Measurements from ENCODE around the gene IGHMBP2. TPM values are rescaled to one million over a fixed set of nuclear protein-coding genes. Genes with fewer than 3 reads are reported as not detected.

Gene IGHMBP2
- total and polyA plus RNA-seq, 7 donors = 5.4 to 41.3 (median 15.7) TPM

- H3K9me3 ChIP-seq = no peaks in the 10 kb centered on the region
- H3K36me3 ChIP-seq = peaks cover 12 to 75% (median 46%) of the 10 kb centered on the region in 4 donors
- no peak for DNase-seq
- intact Hi-C loops (cut with DNase I) = no loop called here
- H3K4me3 ChIP-seq = no peak overlapping the region
- TF ChIP-seq POLR2AphosphoS5 (IDR thresholded peaks at IDR 0.05) = no peak
- H3K4me1 ChIP-seq = peaks cover 0 to 73% (median 49%) of the 10 kb centered on the region in 4 donors
- H3K27me3 ChIP-seq = no peaks in the 10 kb centered on the region
- 96 to 97% methylated on average over 15 of the region's 15 CpGs for WGBS, 2 donors
- H3K27ac ChIP-seq = peak overlapping the region; percentile 80 to 94 (median 92)
Observed at GRCh38 chr11:68935066-68935465, 31.4 kb downstream of the IGHMBP2 start.

- H3K27ac ChIP-seq = peak overlapping the region; percentile 80 to 94 (median 92)
- H3K9me3 ChIP-seq = no peaks in the 10 kb centered on the region
- H3K27me3 ChIP-seq = no peaks in the 10 kb centered on the region
- 96 to 97% methylated on average over 29 of the region's 29 CpGs for WGBS, 2 donors
- intact Hi-C loops (cut with DNase I) = no loop called here
- no peak for TF ChIP-seq CTCF (IDR thresholded peaks at IDR 0.05)
- TF ChIP-seq POLR2AphosphoS5 (IDR thresholded peaks at IDR 0.05) = peak; percentile 18 to 53 (median 31)
- no peak for TF ChIP-seq POLR2A (IDR thresholded peaks at IDR 0.05)
- TF ChIP-seq EP300 (IDR thresholded peaks at IDR 0.05) = no peak
- peaks cover 0 to 73% (median 56%) of the 10 kb centered on the region in 4 donors for H3K4me1 ChIP-seq
- DNase-seq = no peak
- no peak overlapping the region for H3K4me3 ChIP-seq
- H3K36me3 ChIP-seq = peaks cover 12 to 74% (median 41%) of the 10 kb centered on the region in 4 donors
Observed at GRCh38 chr11:68935516-68936357, 32.0 kb downstream of the IGHMBP2 start.

- intact Hi-C loops (cut with DNase I) = no loop called here
- peaks cover 12 to 68% (median 36%) of the 10 kb centered on the region in 4 donors for H3K36me3 ChIP-seq
- H3K4me1 ChIP-seq = peaks cover 0 to 78% (median 61%) of the 10 kb centered on the region in 4 donors
- DNase-seq = no peak
- no peaks in the 10 kb centered on the region for H3K27me3 ChIP-seq
- no peaks in the 10 kb centered on the region for H3K9me3 ChIP-seq
- 91 to 97% methylated on average over 10 of the region's 10 CpGs for WGBS, 2 donors
- no peak overlapping the region for H3K4me3 ChIP-seq
- peak overlapping the region; percentile 80 to 94 (median 92) for H3K27ac ChIP-seq
- TF ChIP-seq POLR2A (IDR thresholded peaks at IDR 0.05) = no peak
- TF ChIP-seq CTCF (IDR thresholded peaks at IDR 0.05) = no peak
- TF ChIP-seq POLR2AphosphoS5 (IDR thresholded peaks at IDR 0.05) = no peak
- no peak for TF ChIP-seq EP300 (IDR thresholded peaks at IDR 0.05)
Observed at GRCh38 chr11:68936358-68936636, 32.6 kb downstream of the IGHMBP2 start.

- intact Hi-C loops (cut with DNase I) = no loop called here
- H3K4me1 ChIP-seq = peaks cover 0 to 85% (median 68%) of the 10 kb centered on the region in 4 donors
- H3K27ac ChIP-seq = peak overlapping the region; percentile 90 to 94 (median 92)
- 94 to 95% methylated on average over 29 of the region's 29 CpGs for WGBS, 2 donors
- no peaks in the 10 kb centered on the region for H3K27me3 ChIP-seq
- H3K36me3 ChIP-seq = peaks cover 12 to 64% (median 35%) of the 10 kb centered on the region in 4 donors
- TF ChIP-seq EP300 (IDR thresholded peaks at IDR 0.05) (no peak), POLR2A (IDR thresholded peaks at IDR 0.05) (no peak)
- no peak overlapping the region for H3K4me3 ChIP-seq
- DNase-seq = no peak
- no peaks in the 10 kb centered on the region for H3K9me3 ChIP-seq
Observed at GRCh38 chr11:68936676-68937620, 33.3 kb downstream of the IGHMBP2 start.

GRCh38 chr11:68938088-68938487 is 34.4 kb downstream of the IGHMBP2 start:
- Histone ChIP-seq H3K27me3 (no peaks in the 10 kb centered on the region), H3K4me1 (peaks cover 0 to 85% (median 74%) of the 10 kb centered on the region in 4 donors), H3K36me3 (peaks cover 12 to 64% (median 35%) of the 10 kb centered on the region in 4 donors), H3K27ac (peak overlapping the region; percentile 90 to 94 (median 92)), H3K9me3 (no peaks in the 10 kb centered on the region), H3K4me3 (no peak overlapping the region)
- no peak for TF ChIP-seq POLR2AphosphoS5 (IDR thresholded peaks at IDR 0.05)
- TF ChIP-seq POLR2A (IDR thresholded peaks at IDR 0.05) = no peak
- no peak for TF ChIP-seq CTCF (IDR thresholded peaks at IDR 0.05)
- TF ChIP-seq EP300 (IDR thresholded peaks at IDR 0.05) = no peak
- DNase-seq = no peak
- 90 to 91% methylated on average over 18 of the region's 18 CpGs for WGBS, 2 donors
- intact Hi-C loops (cut with DNase I) = no loop called here

Data from sigmoid colon (tissue), 7 donors.